IMR-90 (cell line): ENCODE results near the gene ZNF775. TPM values are rescaled to one million over a fixed set of nuclear protein-coding genes. Genes with fewer than 3 reads are reported as not detected.

ENCODE experiments used
- ATAC-seq: fragments of 200-7000 bp; cut with Tn5 transposase; 2 replicates; pipeline ENCODE4 v1.9.1; 2020; ENCODE audit warnings: low read depth, mild to moderate bottlenecking, moderate library complexity
- BruUV-seq: library from RNA; stranded (reverse); fragments of 400-500 nt; replicated peaks from 2 replicates; lab custom pipeline; 2021; lab: Mats Ljungman, UMichigan
- CTCF ChIA-PET: fragments of 300-600 bp; formaldehyde crosslinking; extraction: SDS; loops from one replicate; lab custom pipeline; 2021; ENCODE audit warnings: antibody characterized with exemption; lab: Yijun Ruan, JAX
- POLR2A ChIA-PET: fragments of 300-600 bp; sonication (Branson Sonifier 250); formaldehyde crosslinking; loops from one replicate; lab custom pipeline; 2022; ENCODE audit warnings: antibody characterized with exemption; ENCODE audit not compliant: unreplicated experiment; lab: Charles Lee
- DNase-seq: peaks from one replicate; pipeline ENCODE4 v3.0.0; 2013
- H2AFZ ChIP-seq: replicated peaks from 2 replicates; pipeline ENCODE3; 2013; ENCODE audit warnings: low read length, mild to moderate bottlenecking; ENCODE audit not compliant: poor library complexity
- H2AK5ac ChIP-seq: 2 replicates; pipeline ENCODE4 v1.6.1; 2013; ENCODE audit warnings: low read depth, low read length, inconsistent platforms
- H2AK9ac ChIP-seq: replicated peaks from 2 replicates; pipeline ENCODE3; 2013; ENCODE audit warnings: mild to moderate bottlenecking, low read depth, low read length, moderate library complexity; ENCODE audit not compliant: poor library complexity
- H2BK120ac ChIP-seq: 2 replicates; pipeline ENCODE4 v1.6.1; 2013; ENCODE audit warnings: low read depth, low read length, inconsistent platforms
- H2BK15ac ChIP-seq: 3 replicates; pipeline ENCODE4 v1.6.1; 2013; ENCODE audit warnings: low read depth, low read length, inconsistent platforms
- H2BK20ac ChIP-seq: 2 replicates; pipeline ENCODE4 v1.6.1; 2013; ENCODE audit warnings: low read depth, mild to moderate bottlenecking, inconsistent platforms, low read length, moderate library complexity
- H2BK5ac ChIP-seq: 2 replicates; pipeline ENCODE4 v1.6.1; 2013; ENCODE audit warnings: mild to moderate bottlenecking, low read depth, low read length, inconsistent platforms; ENCODE audit not compliant: poor library complexity, severe bottlenecking
- H3K14ac ChIP-seq: replicated peaks from 2 replicates; pipeline ENCODE4 v1.6.1; 2013; ENCODE audit warnings: low read depth, low read length, inconsistent platforms
- H3K18ac ChIP-seq: 2 replicates; pipeline ENCODE4 v1.6.1; 2013; ENCODE audit warnings: low read depth, low read length, control low read depth
- H3K23ac ChIP-seq: 2 replicates; pipeline ENCODE4 v1.6.1; 2013; ENCODE audit warnings: low read depth, low read length, inconsistent platforms
- H3K27ac ChIP-seq: 2 replicates; pipeline ENCODE4 v1.5.1; 2013; ENCODE audit warnings: mild to moderate bottlenecking, control low read depth, low read length; ENCODE audit not compliant: insufficient read depth
- H3K27me3 ChIP-seq: 2 replicates; pipeline ENCODE4 v1.6.1; 2013; ENCODE audit warnings: low read length; ENCODE audit not compliant: control insufficient read depth, insufficient read depth
- H3K36me3 ChIP-seq: 2 replicates; pipeline ENCODE4 v1.6.1; 2013; ENCODE audit warnings: low read length, mixed read lengths; ENCODE audit not compliant: control insufficient read depth, insufficient read depth
- H3K4ac ChIP-seq: 2 replicates; pipeline ENCODE4 v1.6.1; 2013; ENCODE audit warnings: low read depth, low read length, inconsistent platforms
- H3K4me1 ChIP-seq: 2 replicates; pipeline ENCODE4 v1.6.1; 2013; ENCODE audit warnings: low read length, mixed read lengths; ENCODE audit not compliant: control insufficient read depth, insufficient read depth
- H3K4me2 ChIP-seq: 2 replicates; pipeline ENCODE4 v1.6.1; 2013; ENCODE audit warnings: low read depth, mild to moderate bottlenecking, control low read depth, low read length, moderate library complexity
- H3K4me3 ChIP-seq: 2 replicates; pipeline ENCODE4 v1.5.1; 2013; ENCODE audit warnings: low read depth, mild to moderate bottlenecking, control low read depth, low read length, moderate library complexity; ENCODE audit not compliant: insufficient read depth
- H3K56ac ChIP-seq: 2 replicates; pipeline ENCODE4 v1.6.1; 2013; ENCODE audit warnings: low read length, inconsistent platforms; ENCODE audit not compliant: insufficient read depth; ENCODE audit errors: extremely low read depth
- H3K79me1 ChIP-seq, 2 experiments: 2 replicates each; pipeline ENCODE4 v1.6.1; 2013; ENCODE audit warnings: low read length in 2 of 2, inconsistent platforms in 1 of 2, low read depth in 1 of 2
- H3K9ac ChIP-seq: 2 replicates; pipeline ENCODE4 v1.6.1; 2013; ENCODE audit warnings: low read depth, low read length, control low read depth
- H3K9me1 ChIP-seq: 2 replicates; pipeline ENCODE4 v1.6.1; 2013; ENCODE audit warnings: low read length, inconsistent platforms; ENCODE audit not compliant: insufficient read depth
- H3K9me3 ChIP-seq: 2 replicates; pipeline ENCODE4 v1.6.1; 2013; ENCODE audit warnings: low read length; ENCODE audit not compliant: control insufficient read depth, insufficient read depth
- H4K20me1 ChIP-seq: 2 replicates; pipeline ENCODE4 v1.6.1; 2013; ENCODE audit warnings: low read length, inconsistent platforms; ENCODE audit not compliant: insufficient read depth
- H4K5ac ChIP-seq: 2 replicates; pipeline ENCODE4 v1.6.1; 2013; ENCODE audit warnings: mild to moderate bottlenecking, low read depth, low read length, control low read depth
- H4K8ac ChIP-seq, 2 experiments: 2 replicates each; pipeline ENCODE4 v1.6.1; 2013; ENCODE audit warnings: low read depth in 2 of 2, low read length in 2 of 2, control low read depth in 1 of 2, inconsistent platforms in 1 of 2
- H4K91ac ChIP-seq: 2 replicates; pipeline ENCODE4 v1.6.1; 2013; ENCODE audit warnings: low read depth, low read length, inconsistent platforms; ENCODE audit not compliant: insufficient read depth
- BHLHE40 ChIP-seq: fragments of 150-350 bp; IDR thresholded peaks from 2 replicates; pipeline ENCODE4 v1.6.1; 2016; ENCODE audit warnings: mild to moderate bottlenecking, low read depth, low read length
- CEBPB ChIP-seq: IDR thresholded peaks from 2 replicates; pipeline ENCODE4 v1.6.1; 2012; ENCODE audit warnings: low read depth, low read length, improper control_type of control experiment
- CHD1 ChIP-seq: IDR thresholded peaks from 2 replicates; pipeline ENCODE4 v1.6.1; 2012; ENCODE audit warnings: low read depth, low read length, improper control_type of control experiment
- FOS ChIP-seq: fragments of 150-350 bp; IDR thresholded peaks from 2 replicates; pipeline ENCODE4 v1.6.1; 2016; ENCODE audit warnings: low read depth, low read length
- MAFK ChIP-seq: IDR thresholded peaks from 2 replicates; pipeline ENCODE4 v1.6.1; 2012; ENCODE audit warnings: low read depth, low read length, improper control_type of control experiment
- MAZ ChIP-seq: IDR thresholded peaks from 2 replicates; pipeline ENCODE4 v1.6.1; 2012; ENCODE audit warnings: low read depth, mild to moderate bottlenecking, low read length, improper control_type of control experiment, moderate library complexity, borderline replicate concordance
- MXI1 ChIP-seq: IDR thresholded peaks from 2 replicates; pipeline ENCODE4 v1.6.1; 2012; ENCODE audit warnings: low read depth, mild to moderate bottlenecking, low read length, moderate library complexity, borderline replicate concordance
- NFE2L2 ChIP-seq: fragments of 150-350 bp; IDR thresholded peaks from 2 replicates; pipeline ENCODE4 v1.6.1; 2016; ENCODE audit warnings: low read depth, mild to moderate bottlenecking, low read length
- POLR2A ChIP-seq: IDR thresholded peaks from 2 replicates; pipeline ENCODE4 v1.6.1; 2012; ENCODE audit warnings: mild to moderate bottlenecking, low read depth, low read length
- RAD21 ChIP-seq: IDR thresholded peaks from 2 replicates; pipeline ENCODE4 v1.6.1; 2012; ENCODE audit warnings: low read length, improper control_type of control experiment
- RCOR1 ChIP-seq: IDR thresholded peaks from 2 replicates; pipeline ENCODE4 v1.6.1; 2012; ENCODE audit warnings: mild to moderate bottlenecking, low read length, improper control_type of control experiment; ENCODE audit not compliant: insufficient replicate concordance
- RFX5 ChIP-seq: IDR thresholded peaks from 2 replicates; pipeline ENCODE4 v1.8.0; 2012; ENCODE audit warnings: low read depth, mild to moderate bottlenecking, low read length, moderate library complexity
- SMC3 ChIP-seq: fragments of 150-350 bp; IDR thresholded peaks from 2 replicates; pipeline ENCODE4 v1.6.1; 2016; ENCODE audit warnings: low read depth, mild to moderate bottlenecking, antibody characterized with exemption, low read length, moderate library complexity
- WGBS, 2 experiments: methylation state at CpG; one replicate each; pipeline versions ENCODE4 v1.1.5 to v1.1.7; 2013; ENCODE audit warnings: missing lambda C conversion rate in 2 of 2; ENCODE audit not compliant: insufficient read length in 1 of 2; ENCODE audit errors: extremely low coverage in 2 of 2; 5-methylcytosine and 5-hydroxymethylcytosine counted together
- dilution Hi-C: fragments of 300-500 bp; cut with HindIII; formaldehyde crosslinking; loops from one replicate; pipeline ENCODE4 v1.14.3; 2018; ENCODE audit warnings: low sequenced_read_pairs; ENCODE audit not compliant: unreplicated experiment
- in situ Hi-C: fragments of 300-500 bp; cut with MboI; formaldehyde crosslinking; loops from 3 replicates; pipeline ENCODE4 v1.14.3; 2019; ENCODE audit warnings: low sequenced_read_pairs, inconsistent platforms, mixed read lengths
- intact Hi-C: fragments of 100-400 bp; cut with micrococcal nuclease; formaldehyde crosslinking; loops from 2 replicates; pipeline ENCODE4 v1.10.0; 2022
- polyA plus RNA-seq, 3 experiments: library from polyadenylated mRNA; depleted of rRNA; stranded (reverse); fragments of >200 nt; gene quantifications; 2 replicates each; pipeline ENCODE4 v1.2.3, GENCODE V29; 2012; ENCODE audit warnings: low replicate concordance in 1 of 3
- total RNA-seq: library from RNA; depleted of rRNA; stranded (reverse); fragments of >200 nt; gene quantifications from 2 replicates; pipeline ENCODE4 v1.2.3, GENCODE V29; 2012
- TF ChIP-seq, protein P1 (sequence below): fragments of 150-350 bp; IDR thresholded peaks from 2 replicates; pipeline ENCODE4 v1.6.1; 2017; ENCODE audit warnings: mild to moderate bottlenecking, antibody characterized with exemption, low read length, low read depth
- TF ChIP-seq, protein P2 (sequence below): fragments of 150-350 bp; IDR thresholded peaks from 2 replicates; pipeline ENCODE4 v1.6.1; 2016; ENCODE audit warnings: low read depth, mild to moderate bottlenecking, low read length, moderate library complexity, borderline replicate concordance
- TF ChIP-seq, protein P3 (sequence below): conservative IDR thresholded peaks from 2 replicates; pipeline ENCODE4 v1.5.1; 2012; ENCODE audit warnings: mild to moderate bottlenecking, low read depth, low read length, improper control_type of control experiment

The ZNF775 gene
- total and polyA plus RNA-seq, 2 of the 4 experiments (the other 2 are of a cell fraction): 1.4 to 2.6 TPM

DNA sequence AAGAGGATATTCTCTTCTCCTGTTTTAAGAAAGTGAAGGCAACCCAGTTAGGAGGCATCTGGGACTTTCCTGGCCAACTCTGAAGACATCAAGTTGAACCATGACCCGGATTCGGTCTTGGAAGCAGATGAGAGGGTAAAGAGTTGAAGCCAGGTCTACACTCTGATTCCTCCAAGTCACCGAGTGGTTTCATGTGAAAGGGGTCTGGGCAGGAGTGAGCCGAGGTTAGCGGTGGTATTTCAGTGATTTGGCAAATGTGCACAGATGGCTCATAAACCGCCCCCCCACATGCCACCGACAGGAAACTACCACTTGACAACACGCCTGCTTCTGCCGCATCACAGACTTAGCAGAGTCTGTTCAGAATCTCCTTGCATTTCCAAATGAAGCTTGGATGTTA, 21.9 kb upstream of the ZNF775 start:
- intact Hi-C loops: loop anchor here (2.0 kb wide), 1 partner anchor 64 kb away; no protein-coding TSS in a partner anchor

More for the DNA sequence above, 21.9 kb upstream of the ZNF775 start:
- no peak overlapping the region for H3K18ac ChIP-seq
- no peak overlapping the region for H4K91ac ChIP-seq
- no peak overlapping the region for H3K4me2 ChIP-seq
- no CpG with 5 or more reads among the region's 9 CpGs for WGBS, 2 experiments
- POLR2A ChIA-PET: no interaction called here
- no peak overlapping the region for H2BK15ac ChIP-seq
- no peak overlapping the region for H2AK5ac ChIP-seq
- no peaks in the 10 kb centered on the region for H3K36me3 ChIP-seq
- H3K14ac ChIP-seq: no peak overlapping the region
- no peaks in the 10 kb centered on the region for H3K9me3 ChIP-seq
- no peak overlapping the region for H2BK120ac ChIP-seq
- no peak for ATAC-seq
- H2AK9ac ChIP-seq: no peak overlapping the region
- no peak overlapping the region for H4K8ac ChIP-seq
- H2BK20ac ChIP-seq: no peak overlapping the region
- H3K4ac ChIP-seq: no peak overlapping the region
- no peak overlapping the region for H3K4me3 ChIP-seq
- H4K20me1 ChIP-seq: no peaks in the 10 kb centered on the region
- peaks cover 2% of the 10 kb centered on the region; the same call in 1 of the 2 replicates for H3K27me3 ChIP-seq
- TF ChIP-seq MAZ: no peak
- TF ChIP-seq RAD21: no peak
- TF ChIP-seq, protein P1, sequence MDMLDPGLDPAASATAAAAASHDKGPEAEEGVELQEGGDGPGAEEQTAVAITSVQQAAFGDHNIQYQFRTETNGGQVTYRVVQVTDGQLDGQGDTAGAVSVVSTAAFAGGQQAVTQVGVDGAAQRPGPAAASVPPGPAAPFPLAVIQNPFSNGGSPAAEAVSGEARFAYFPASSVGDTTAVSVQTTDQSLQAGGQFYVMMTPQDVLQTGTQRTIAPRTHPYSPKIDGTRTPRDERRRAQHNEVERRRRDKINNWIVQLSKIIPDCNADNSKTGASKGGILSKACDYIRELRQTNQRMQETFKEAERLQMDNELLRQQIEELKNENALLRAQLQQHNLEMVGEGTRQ: no peak
- TF ChIP-seq FOS: no peak
- TF ChIP-seq POLR2A: no peak
- no peak for TF ChIP-seq CHD1
- no peak for TF ChIP-seq CEBPB
- no peak for TF ChIP-seq SMC3
- TF ChIP-seq, protein P2, sequence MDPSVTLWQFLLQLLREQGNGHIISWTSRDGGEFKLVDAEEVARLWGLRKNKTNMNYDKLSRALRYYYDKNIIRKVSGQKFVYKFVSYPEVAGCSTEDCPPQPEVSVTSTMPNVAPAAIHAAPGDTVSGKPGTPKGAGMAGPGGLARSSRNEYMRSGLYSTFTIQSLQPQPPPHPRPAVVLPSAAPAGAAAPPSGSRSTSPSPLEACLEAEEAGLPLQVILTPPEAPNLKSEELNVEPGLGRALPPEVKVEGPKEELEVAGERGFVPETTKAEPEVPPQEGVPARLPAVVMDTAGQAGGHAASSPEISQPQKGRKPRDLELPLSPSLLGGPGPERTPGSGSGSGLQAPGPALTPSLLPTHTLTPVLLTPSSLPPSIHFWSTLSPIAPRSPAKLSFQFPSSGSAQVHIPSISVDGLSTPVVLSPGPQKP: no peak
- no peak for TF ChIP-seq RCOR1
- no peak for TF ChIP-seq RFX5
- TF ChIP-seq BHLHE40: no peak
- TF ChIP-seq MAFK: no peak
- TF ChIP-seq MXI1: no peak
- TF ChIP-seq NFE2L2: no peak
- TF ChIP-seq, protein P3, sequence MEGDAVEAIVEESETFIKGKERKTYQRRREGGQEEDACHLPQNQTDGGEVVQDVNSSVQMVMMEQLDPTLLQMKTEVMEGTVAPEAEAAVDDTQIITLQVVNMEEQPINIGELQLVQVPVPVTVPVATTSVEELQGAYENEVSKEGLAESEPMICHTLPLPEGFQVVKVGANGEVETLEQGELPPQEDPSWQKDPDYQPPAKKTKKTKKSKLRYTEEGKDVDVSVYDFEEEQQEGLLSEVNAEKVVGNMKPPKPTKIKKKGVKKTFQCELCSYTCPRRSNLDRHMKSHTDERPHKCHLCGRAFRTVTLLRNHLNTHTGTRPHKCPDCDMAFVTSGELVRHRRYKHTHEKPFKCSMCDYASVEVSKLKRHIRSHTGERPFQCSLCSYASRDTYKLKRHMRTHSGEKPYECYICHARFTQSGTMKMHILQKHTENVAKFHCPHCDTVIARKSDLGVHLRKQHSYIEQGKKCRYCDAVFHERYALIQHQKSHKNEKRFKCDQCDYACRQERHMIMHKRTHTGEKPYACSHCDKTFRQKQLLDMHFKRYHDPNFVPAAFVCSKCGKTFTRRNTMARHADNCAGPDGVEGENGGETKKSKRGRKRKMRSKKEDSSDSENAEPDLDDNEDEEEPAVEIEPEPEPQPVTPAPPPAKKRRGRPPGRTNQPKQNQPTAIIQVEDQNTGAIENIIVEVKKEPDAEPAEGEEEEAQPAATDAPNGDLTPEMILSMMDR: no peak
- H3K9me1 ChIP-seq: no peaks in the 10 kb centered on the region; the same call in 1 of the 2 replicates
- no peak for DNase-seq
- no peak overlapping the region for H3K23ac ChIP-seq
- H2BK5ac ChIP-seq: no peak overlapping the region
- H3K79me1 ChIP-seq: no peaks in the 10 kb centered on the region
- dilution Hi-C loops (no loop called here), in situ Hi-C loops (no loop called here)
- H3K4me1 ChIP-seq: no peaks in the 10 kb centered on the region; the same call in 1 of the 2 replicates
- H3K56ac ChIP-seq: no peak overlapping the region
- H2AFZ ChIP-seq: no peak overlapping the region
- H4K5ac ChIP-seq: no peak overlapping the region
- no peak overlapping the region for H3K9ac ChIP-seq
- CTCF ChIA-PET: interaction anchor here (2.0 kb wide), 1 partner anchor 28 kb away, joined by 5 read pairs; no protein-coding TSS in a partner anchor
- no peak overlapping the region for H3K27ac ChIP-seq
- BruUV-seq: no TSS peak
